Small intestine (tissue), 7 donors: Measurements from ENCODE around the gene TRIM27. TPM values are rescaled to one million over a fixed set of nuclear protein-coding genes. Genes with fewer than 3 reads are reported as not detected.
"Not testable (repeated sequence)": the region's sequence is repeated elsewhere in the genome, so short reads cannot be mapped to it uniquely, and the experiment has no call there.

Experiments used
- DNase-seq, 2 donors: peaks; one replicate each; pipeline versions ENCODE4 v3.0.0 to v3.0.0-alpha.2; 2013
- FAIRE-seq: peaks from 2 replicates; lab custom pipeline; 2012; peaks lifted over from hg19 to GRCh38; lab: Jason Lieb, UNC
- H3K27ac ChIP-seq, 3 donors: one replicate each; pipeline ENCODE4 v1.5.1; 2013; ENCODE audit warnings: low read length in 2 of 3, mild to moderate bottlenecking in 2 of 3, control low read depth in 1 of 3, inconsistent platforms in 1 of 3, low read depth in 1 of 3, moderate library complexity in 1 of 3
- H3K27me3 ChIP-seq, 3 donors: one replicate each; pipeline ENCODE4 v1.6.1; 2013; ENCODE audit warnings: low read length in 3 of 3, inconsistent platforms in 1 of 3; ENCODE audit not compliant: control insufficient read depth in 3 of 3, insufficient read depth in 3 of 3
- H3K36me3 ChIP-seq, 3 donors: one replicate each; pipeline ENCODE4 v1.6.1; 2013; ENCODE audit warnings: low read length in 3 of 3, inconsistent platforms in 1 of 3, low read depth in 1 of 3, mild to moderate bottlenecking in 1 of 3, moderate library complexity in 1 of 3; ENCODE audit not compliant: control insufficient read depth in 3 of 3, insufficient read depth in 2 of 3
- H3K4me1 ChIP-seq, 3 donors: one replicate each; pipeline ENCODE4 v1.6.1; 2013; ENCODE audit warnings: low read length in 2 of 3, inconsistent platforms in 1 of 3, low read depth in 1 of 3, mild to moderate bottlenecking in 1 of 3, moderate library complexity in 1 of 3; ENCODE audit not compliant: control insufficient read depth in 3 of 3, insufficient read depth in 2 of 3
- H3K4me3 ChIP-seq, 3 donors: one replicate each; pipeline ENCODE4 v1.5.1; 2013; ENCODE audit warnings: low read length in 3 of 3, control low read depth in 1 of 3, inconsistent platforms in 1 of 3, low read depth in 1 of 3, mild to moderate bottlenecking in 1 of 3, moderate library complexity in 1 of 3
- H3K9me3 ChIP-seq, 2 donors: one replicate each; pipeline ENCODE4 v1.6.1; 2013; ENCODE audit warnings: low read depth in 1 of 2, low read length in 1 of 2; ENCODE audit not compliant: control insufficient read depth in 2 of 2, insufficient read depth in 1 of 2
- WGBS, 3 donors: extraction: QIAGEN DNeasy Blood & Tissue Kit; methylation state at CpG; one replicate each; pipeline ENCODE4 v1.1.7; 2013; 5-methylcytosine and 5-hydroxymethylcytosine counted together
- polyA plus RNA-seq, 4 donors: library from polyadenylated mRNA; stranded (reverse) in 3 of 4; unstranded in 1 of 4; fragments of 200-250 nt in 3 of 4; fragments of 120-200 nt in 1 of 4; gene quantifications; one replicate each; pipeline versions ENCODE4 v1.2.1 to v1.2.3, GENCODE V29; 2013
- donor health status: healthy with polysubstance abuse.
- donor health status: control.
- donor health status: control.
- donor health status: Bipolar disorder and iron deficiency.
- donor health status: healthy.

TRIM27 gene
- polyA plus RNA-seq, 4 donors = 30.5 to 63.8 (median 36.7) TPM

- 0 to 3% (median 0%) methylated on average over 17 of the region's 17 CpGs for WGBS, 3 donors
- Histone ChIP-seq H3K36me3 (no peaks in the 10 kb centered on the region), H3K4me3 (peak overlapping the region; percentile 28 to 72 (median 57)), H3K9me3 (no peaks in the 10 kb centered on the region), H3K4me1 (peaks cover 0 to 14% (median 0%) of the 10 kb centered on the region in 3 donors), H3K27me3 (no peaks in the 10 kb centered on the region), H3K27ac (peak overlapping the region in 2 of 3 donors; percentile 71 to 93)
- FAIRE-seq (no peak), DNase-seq (peak; percentile 42 to 67)
These were observed 16.6 kb upstream of the TRIM27 start for GRCh38 chr6:28940294-28940857.

GRCh38 chr6:28933069-28933468, 9.3 kb upstream of the TRIM27 start:
- 63 to 80% (median 69%) methylated on average over 7 of the region's 7 CpGs for WGBS, 3 donors
- FAIRE-seq = no peak
- H3K27ac ChIP-seq = no peak overlapping the region

GRCh38 chr6:28929887-28930620, 6.3 kb upstream of the TRIM27 start:
- H3K36me3 ChIP-seq = no peaks in the 10 kb centered on the region
- no peak for FAIRE-seq

More at GRCh38 chr6:28933069-28933468, 9.3 kb upstream of the TRIM27 start:
- Histone ChIP-seq H3K27me3 (no peaks in the 10 kb centered on the region), H3K36me3 (no peaks in the 10 kb centered on the region), H3K4me3 (no peak overlapping the region), H3K9me3 (no peaks in the 10 kb centered on the region), H3K4me1 (peaks cover 0 to 6% (median 0%) of the 10 kb centered on the region in 3 donors)
- no peak for DNase-seq

GRCh38 chr6:28929339-28929738, 5.6 kb upstream of the TRIM27 start:
- 89 to 96% (median 94%) methylated on average over 11 of the region's 11 CpGs for WGBS, 3 donors
- H3K4me1 ChIP-seq = peaks cover 0 to 13% (median 5%) of the 10 kb centered on the region in 3 donors
- DNase-seq, H3K9me3 ChIP-seq, H3K27me3 ChIP-seq, H3K4me3 ChIP-seq, FAIRE-seq, H3K36me3 ChIP-seq, H3K27ac ChIP-seq: not testable (repeated sequence)

More at GRCh38 chr6:28929887-28930620, 6.3 kb upstream of the TRIM27 start:
- Histone ChIP-seq H3K27me3 (no peaks in the 10 kb centered on the region), H3K27ac (no peak overlapping the region), H3K9me3 (no peaks in the 10 kb centered on the region), H3K4me3 (no peak overlapping the region), H3K4me1 (peaks cover 0 to 8% (median 0%) of the 10 kb centered on the region in 3 donors)
- WGBS, 3 donors = 75 to 81% (median 80%) methylated on average over 3 of the region's 3 CpGs
- no peak for DNase-seq

GRCh38 chr6:28927846-28928245, 4.1 kb upstream of the TRIM27 start:
- Histone ChIP-seq H3K36me3 (no peaks in the 10 kb centered on the region), H3K4me3 (no peak overlapping the region), H3K27ac (peak overlapping the region in 2 of 3 donors; percentile 60 to 63), H3K4me1 (peaks cover 0 to 14% (median 5%) of the 10 kb centered on the region in 3 donors), H3K9me3 (no peaks in the 10 kb centered on the region), H3K27me3 (no peaks in the 10 kb centered on the region)
- WGBS, 3 donors = 18 to 41% (median 29%) methylated on average over 5 of the region's 5 CpGs
- FAIRE-seq (no peak), DNase-seq (peak; percentile 76 to 81)

GRCh38 chr6:28922821-28923317, 916 bp downstream of the TRIM27 start:
- DNase-seq = peak in 1 of 2 donors; percentile 59
- H3K27me3 ChIP-seq = no peaks in the 10 kb centered on the region
- H3K27ac ChIP-seq = peak overlapping the region; percentile 91 to 99 (median 99)
- peak overlapping the region; percentile 79 to 96 (median 80) for H3K4me3 ChIP-seq
- no peaks in the 10 kb centered on the region for H3K9me3 ChIP-seq
- FAIRE-seq = no peak
- H3K4me1 ChIP-seq = peaks cover 6 to 21% (median 20%) of the 10 kb centered on the region in 3 donors
- H3K36me3 ChIP-seq = peaks cover 12 to 36% (median 13%) of the 10 kb centered on the region in 3 donors
- 0% methylated on average over 24 to 33 of the region's 33 CpGs for WGBS, 3 donors

- no peak for FAIRE-seq
- H3K4me3 ChIP-seq = peak overlapping the region; percentile 79 to 96 (median 80)
- no peaks in the 10 kb centered on the region for H3K27me3 ChIP-seq
- WGBS, 3 donors = 10 to 28% (median 16%) methylated on average over 10 of the region's 10 CpGs
- no peaks in the 10 kb centered on the region for H3K9me3 ChIP-seq
- H3K27ac ChIP-seq = peak overlapping the region; percentile 91 to 99 (median 99)
- DNase-seq = peak; percentile 66 to 90
- H3K4me1 ChIP-seq = peaks cover 6 to 21% (median 20%) of the 10 kb centered on the region in 3 donors
- H3K36me3 ChIP-seq = peaks cover 13 to 41% (median 15%) of the 10 kb centered on the region in 3 donors
These were observed 1.6 kb downstream of the TRIM27 start for GRCh38 chr6:28922004-28922820.

- no peak overlapping the region for H3K4me3 ChIP-seq
- peaks cover 13 to 55% (median 20%) of the 10 kb centered on the region in 3 donors for H3K36me3 ChIP-seq
- WGBS, 3 donors = 100% methylated on average over 1 of the region's 1 CpG
- H3K4me1 ChIP-seq = peaks cover 6 to 21% (median 20%) of the 10 kb centered on the region in 3 donors
- no peak overlapping the region for H3K27ac ChIP-seq
- H3K27me3 ChIP-seq = no peaks in the 10 kb centered on the region
- H3K9me3 ChIP-seq = no peaks in the 10 kb centered on the region
- DNase-seq = no peak
- FAIRE-seq = no peak
These were observed 3.5 kb downstream of the TRIM27 start for GRCh38 chr6:28920281-28920680.
